HepG2 (cell line): ENCODE data around the gene ADGRF1. TPM values are rescaled to one million over a fixed set of nuclear protein-coding genes. Genes with fewer than 3 reads are reported as not detected.

Experiments used
- ATAC-seq: fragments of 200-7000 bp; cut with Tn5 transposase; 3 replicates; pipeline ENCODE4 v1.9.1; 2020; ENCODE audit warnings: mild to moderate bottlenecking, moderate library complexity
- BruUV-seq: library from RNA; stranded (reverse); fragments of 400-500 nt; replicated peaks from 2 replicates; lab custom pipeline; 2021; lab: Mats Ljungman, UMichigan
- CTCF ChIA-PET: fragments of 300-600 bp; formaldehyde crosslinking; extraction: SDS; loops from one replicate; lab custom pipeline; 2021; ENCODE audit warnings: low total read pairs, inconsistent platforms, low intra/inter-chr PET ratio; lab: Yijun Ruan, JAX
- POLR2A ChIA-PET: fragments of 350-600 bp; sonication (Branson Sonifier 250); formaldehyde crosslinking; loops from one replicate; lab custom pipeline; 2020; ENCODE audit warnings: antibody characterized with exemption, inconsistent platforms; lab: Yijun Ruan, JAX
- DNase-seq: peaks from one replicate; pipeline ENCODE4 v3.0.0-alpha.2; 2015; ENCODE audit warnings: low spot score
- FAIRE-seq: peaks from 3 replicates; lab custom pipeline; 2011; peaks lifted over from hg19 to GRCh38; lab: Jason Lieb, UNC
- H2AFZ ChIP-seq: one replicate; pipeline ENCODE4 v1.6.1; 2011; ENCODE audit warnings: low read length, inconsistent platforms
- H3K27ac ChIP-seq: fragments of 300-600 bp; 3 replicates; pipeline ENCODE4 v1.8.0; 2011; ENCODE audit warnings: mixed run types, mild to moderate bottlenecking, mixed read lengths, low read length, inconsistent platforms; ENCODE audit not compliant: insufficient read depth; ENCODE audit errors: extremely low read length
- H3K27me3 ChIP-seq, 2 experiments: fragments of 200-600 bp in 1 of 2; 2 replicates in 1 of 2; 3 replicates in 1 of 2; pipeline versions ENCODE4 v1.6.0 to v1.8.0; 2011; ENCODE audit warnings: low read length in 2 of 2, mild to moderate bottlenecking in 2 of 2, moderate library complexity in 2 of 2, inconsistent platforms in 1 of 2; ENCODE audit not compliant: insufficient read depth in 2 of 2, control insufficient read depth in 1 of 2
- H3K36me3 ChIP-seq, 2 experiments: fragments of 200-600 bp in 1 of 2; replicated peaks in 1 of 2; 2 replicates in 1 of 2; 3 replicates in 1 of 2; pipeline versions ENCODE4 v1.5.1 to v1.8.0; 2011; ENCODE audit warnings: low read length in 2 of 2, inconsistent platforms in 1 of 2; ENCODE audit not compliant: insufficient read depth in 2 of 2, control insufficient read depth in 1 of 2
- H3K4me1 ChIP-seq: 2 replicates; pipeline ENCODE4 v1.5.1; 2012; ENCODE audit warnings: low read length, inconsistent platforms; ENCODE audit not compliant: insufficient read depth
- H3K4me2 ChIP-seq: 2 replicates; pipeline ENCODE4 v1.6.0; 2011; ENCODE audit warnings: low read depth, low read length, inconsistent platforms
- H3K4me3 ChIP-seq, 3 experiments: fragments of 200-600 bp in 1 of 3; sonication (generic), shearing (Covaris generic) in 1 of 3; replicated peaks in 1 of 3; 2 replicates each; pipeline ENCODE4 v1.5.1; 2011 to 2016; ENCODE audit warnings: low read length in 3 of 3, inconsistent platforms in 2 of 3, low read depth in 2 of 3, mild to moderate bottlenecking in 2 of 3, control low read depth in 1 of 3, mixed read lengths in 1 of 3; ENCODE audit not compliant: insufficient read depth in 1 of 3
- H3K79me2 ChIP-seq: one replicate; pipeline ENCODE4 v1.6.1; 2011; ENCODE audit warnings: low read length, inconsistent platforms; ENCODE audit not compliant: insufficient read depth
- H3K9ac ChIP-seq: 2 replicates; pipeline ENCODE4 v1.6.0; 2011; ENCODE audit warnings: mild to moderate bottlenecking, low read depth, low read length, inconsistent platforms; ENCODE audit not compliant: insufficient read depth
- H3K9me3 ChIP-seq: 2 replicates; pipeline ENCODE4 v1.5.1; 2012; ENCODE audit warnings: mild to moderate bottlenecking, low read length
- H4K20me1 ChIP-seq: 2 replicates; pipeline ENCODE4 v1.6.0; 2011; ENCODE audit warnings: inconsistent platforms, mild to moderate bottlenecking, low read length, moderate library complexity; ENCODE audit not compliant: insufficient read depth
- NFE2L2 ChIP-seq: fragments of 150-350 bp; IDR thresholded peaks from 2 replicates; pipeline ENCODE4 v1.6.1; 2014; ENCODE audit warnings: low read length
- ONECUT2 ChIP-seq: sonication (generic); formaldehyde crosslinking; IDR thresholded peaks from 2 replicates; pipeline ENCODE4 v1.4.0; 2020; ENCODE audit warnings: missing genetic modification reagents
- RAD21 ChIP-seq: fragments of 450-650 bp; formaldehyde crosslinking; IDR thresholded peaks from 2 replicates; pipeline ENCODE4 v1.5.0; 2020; ENCODE audit warnings: mild to moderate bottlenecking
- SMARCE1 ChIP-seq: fragments of 450-650 bp; IDR thresholded peaks from 2 replicates; pipeline ENCODE4 v1.6.1; 2017; ENCODE audit warnings: borderline replicate concordance
- SP140L ChIP-seq: sonication (generic); formaldehyde crosslinking; IDR thresholded peaks from 2 replicates; pipeline ENCODE4 v1.4.0; 2020; ENCODE audit warnings: missing genetic modification reagents, borderline replicate concordance
- ZNF251 ChIP-seq: sonication (generic); formaldehyde crosslinking; IDR thresholded peaks from 2 replicates; pipeline ENCODE4 v1.9.0; 2021; ENCODE audit warnings: mild to moderate bottlenecking, missing genetic modification reagents
- ZNF263 ChIP-seq: sonication (generic); formaldehyde crosslinking; IDR thresholded peaks from 2 replicates; pipeline ENCODE4 v1.4.0; 2020; ENCODE audit warnings: missing genetic modification reagents
- ZNF333 ChIP-seq: sonication (generic); formaldehyde crosslinking; IDR thresholded peaks from 2 replicates; pipeline ENCODE4 v1.4.0; 2020; ENCODE audit warnings: mild to moderate bottlenecking, missing genetic modification reagents, borderline replicate concordance
- ZNF446 ChIP-seq: sonication (generic); formaldehyde crosslinking; IDR thresholded peaks from 2 replicates; pipeline ENCODE4 v1.5.0; 2020; ENCODE audit warnings: mild to moderate bottlenecking, missing genetic modification reagents
- ZNF550 ChIP-seq: sonication (generic); formaldehyde crosslinking; IDR thresholded peaks from 2 replicates; pipeline ENCODE4 v1.4.0; 2020; ENCODE audit warnings: mild to moderate bottlenecking, missing genetic modification reagents, borderline replicate concordance
- ZNF572 ChIP-seq: sonication (generic); formaldehyde crosslinking; IDR thresholded peaks from 2 replicates; pipeline ENCODE4 v1.5.1; 2020; ENCODE audit warnings: mild to moderate bottlenecking, missing genetic modification reagents
- ZNF598 ChIP-seq: sonication (generic); formaldehyde crosslinking; IDR thresholded peaks from 2 replicates; pipeline ENCODE4 v1.5.1; 2020; ENCODE audit warnings: mild to moderate bottlenecking, missing genetic modification reagents, borderline replicate concordance
- ZNF670 ChIP-seq: sonication (generic); formaldehyde crosslinking; IDR thresholded peaks from 2 replicates; pipeline ENCODE4 v1.8.0; 2022; ENCODE audit warnings: mild to moderate bottlenecking, missing genetic modification reagents, borderline replicate concordance
- ZNF746 ChIP-seq: sonication (generic); formaldehyde crosslinking; IDR thresholded peaks from 2 replicates; pipeline ENCODE4 v1.8.0; 2022; ENCODE audit warnings: mild to moderate bottlenecking, missing genetic modification reagents
- ZNF879 ChIP-seq: sonication (generic); formaldehyde crosslinking; IDR thresholded peaks from 2 replicates; pipeline ENCODE4 v1.8.1; 2023; ENCODE audit warnings: missing genetic modification reagents
- WGBS: methylation state at CpG from one replicate; pipeline ENCODE4 v1.1.6; 2017; ENCODE audit warnings: low lambda C conversion rate; 5-methylcytosine and 5-hydroxymethylcytosine counted together
- in situ Hi-C: cut with HindIII; loops from 2 replicates; pipeline ENCODE4 v1.10.0; 2017; ENCODE audit warnings: low pct_unique_long_range_greater_than_20kb; ENCODE audit not compliant: extremely low pct_ligation_motif_present
- intact Hi-C: fragments of 100-400 bp; cut with micrococcal nuclease; formaldehyde crosslinking; loops from one replicate; pipeline ENCODE4 v1.10.0; 2022; ENCODE audit not compliant: unreplicated experiment
- polyA plus RNA-seq, 8 experiments: library from polyadenylated mRNA; depleted of rRNA in 3 of 8; stranded (reverse) in 7 of 8; unstranded in 1 of 8; fragments of >200 nt; fragmentation: Illumina TruSeq in 4 of 8; extraction: Trizol in 4 of 8; gene quantifications; 2 replicates each; pipeline versions ENCODE4 v1.2.1 to v1.2.3, GENCODE V29; 2011 to 2016; ENCODE audit warnings: low read depth in 4 of 8, missing spikeins in 1 of 8, mixed read lengths in 1 of 8; ENCODE audit not compliant: insufficient read depth in 1 of 8
- total RNA-seq, 5 experiments: library from RNA; depleted of rRNA; stranded (reverse); fragments of >200 nt; fragmentation: Illumina TruSeq; extraction: Trizol; gene quantifications; 2 replicates each; pipeline ENCODE4 v1.2.3, GENCODE V29; 2016; ENCODE audit warnings: low read depth in 1 of 5
- TF ChIP-seq, protein P1 (sequence below): sonication (generic); formaldehyde crosslinking; conservative IDR thresholded peaks from 2 replicates; pipeline ENCODE4 v1.8.0; 2022; ENCODE audit warnings: missing genetic modification reagents
- TF ChIP-seq, protein P2 (sequence below): sonication (generic); formaldehyde crosslinking; IDR thresholded peaks from 2 replicates; pipeline ENCODE4 v1.4.0; 2020; ENCODE audit warnings: low read depth, mild to moderate bottlenecking, missing genetic modification reagents
- TF ChIP-seq, protein P3 (sequence below): sonication (generic); formaldehyde crosslinking; IDR thresholded peaks from 2 replicates; pipeline ENCODE4 v1.4.0; 2020; ENCODE audit warnings: missing genetic modification reagents, borderline replicate concordance

ADGRF1 gene
- total and polyA plus RNA-seq, 2 of the 13 experiments (the other 11 are each of a cell fraction or from before 2014, with no cell fraction given): not detected

DNA sequence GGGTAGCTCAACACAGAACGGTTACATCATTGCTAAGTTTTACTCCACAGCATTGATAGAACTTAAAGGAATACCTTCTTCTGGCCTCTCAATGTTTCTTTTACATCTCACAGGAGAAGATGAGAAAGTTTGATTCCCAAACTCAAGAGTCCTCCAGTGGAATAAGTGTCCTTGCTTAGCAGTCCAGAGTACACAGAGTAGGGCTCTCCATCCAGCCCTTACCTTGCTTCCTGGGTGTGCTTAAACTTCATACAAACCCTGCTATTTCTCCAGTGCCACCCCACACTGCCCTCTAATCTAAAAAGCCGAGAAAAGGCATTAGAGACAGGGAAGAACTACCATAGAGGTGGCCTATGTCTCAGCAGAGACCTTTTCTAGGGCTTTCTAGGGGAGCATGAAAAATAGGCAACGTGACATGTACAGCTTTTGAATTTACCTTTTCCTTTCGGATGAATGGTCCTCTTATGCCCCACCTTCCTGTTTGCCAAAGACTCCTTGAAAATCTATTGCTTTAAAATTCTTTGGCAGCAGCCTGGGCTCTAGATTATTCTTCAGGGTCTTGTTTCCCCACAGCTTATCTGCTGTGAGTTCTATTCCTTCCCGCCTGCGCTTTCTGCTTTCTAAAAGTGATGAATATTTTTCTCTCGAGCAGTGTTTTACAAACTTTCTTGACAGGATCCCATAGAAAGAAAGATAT lies 12.1 kb downstream of the ADGRF1 start (continued):
- no peak for TF ChIP-seq SP140L (CRISPR knock-in tag)
- TF ChIP-seq, protein P1, sequence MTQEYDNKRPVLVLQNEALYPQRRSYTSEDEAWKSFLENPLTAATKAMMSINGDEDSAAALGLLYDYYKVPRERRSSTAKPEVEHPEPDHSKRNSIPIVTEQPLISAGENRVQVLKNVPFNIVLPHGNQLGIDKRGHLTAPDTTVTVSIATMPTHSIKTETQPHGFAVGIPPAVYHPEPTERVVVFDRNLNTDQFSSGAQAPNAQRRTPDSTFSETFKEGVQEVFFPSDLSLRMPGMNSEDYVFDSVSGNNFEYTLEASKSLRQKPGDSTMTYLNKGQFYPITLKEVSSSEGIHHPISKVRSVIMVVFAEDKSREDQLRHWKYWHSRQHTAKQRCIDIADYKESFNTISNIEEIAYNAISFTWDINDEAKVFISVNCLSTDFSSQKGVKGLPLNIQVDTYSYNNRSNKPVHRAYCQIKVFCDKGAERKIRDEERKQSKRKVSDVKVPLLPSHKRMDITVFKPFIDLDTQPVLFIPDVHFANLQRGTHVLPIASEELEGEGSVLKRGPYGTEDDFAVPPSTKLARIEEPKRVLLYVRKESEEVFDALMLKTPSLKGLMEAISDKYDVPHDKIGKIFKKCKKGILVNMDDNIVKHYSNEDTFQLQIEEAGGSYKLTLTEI: no peak
- TF ChIP-seq, protein P2, sequence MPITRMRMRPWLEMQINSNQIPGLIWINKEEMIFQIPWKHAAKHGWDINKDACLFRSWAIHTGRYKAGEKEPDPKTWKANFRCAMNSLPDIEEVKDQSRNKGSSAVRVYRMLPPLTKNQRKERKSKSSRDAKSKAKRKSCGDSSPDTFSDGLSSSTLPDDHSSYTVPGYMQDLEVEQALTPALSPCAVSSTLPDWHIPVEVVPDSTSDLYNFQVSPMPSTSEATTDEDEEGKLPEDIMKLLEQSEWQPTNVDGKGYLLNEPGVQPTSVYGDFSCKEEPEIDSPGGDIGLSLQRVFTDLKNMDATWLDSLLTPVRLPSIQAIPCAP (CRISPR knock-in tag): no peak

DNA sequence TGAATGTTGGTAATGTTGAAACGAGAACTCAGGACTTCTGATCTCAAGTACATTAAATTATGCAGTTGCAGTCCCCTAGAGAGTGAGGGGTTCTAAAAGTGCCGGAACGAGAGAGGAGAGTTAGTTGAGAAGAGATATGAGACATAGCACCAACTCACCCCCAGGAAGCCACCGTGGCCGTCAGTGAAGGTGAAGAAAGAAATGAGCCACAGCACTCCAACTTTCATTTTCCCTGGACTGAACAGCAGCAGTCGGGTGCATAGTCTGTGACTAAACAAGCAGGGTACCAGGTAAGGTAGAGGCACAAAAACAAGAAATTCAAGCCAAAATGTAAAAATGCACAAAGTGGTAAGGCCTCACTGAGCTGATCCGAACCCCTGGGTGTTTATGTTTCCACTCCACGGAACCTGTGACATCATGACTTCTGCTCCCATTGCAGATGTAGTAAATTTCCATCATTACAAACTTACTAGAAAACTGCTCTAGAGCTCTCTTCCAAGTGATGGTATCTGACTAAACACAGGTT lies 13.2 kb downstream of the ADGRF1 start:
- H3K4me3 ChIP-seq: no peak overlapping the region
- no peaks in the 10 kb centered on the region for H3K9me3 ChIP-seq
- H3K9ac ChIP-seq: no peak overlapping the region; the same call in 1 of the 2 replicates
- in situ Hi-C loops: no loop called here
- H4K20me1 ChIP-seq: no peaks in the 10 kb centered on the region
- 0 out of 2 replicates have a peak, but pooled peaks cover 5% of the 10 kb centered on the region for H3K4me1 ChIP-seq
- no peak overlapping the region for H3K27ac ChIP-seq
- intact Hi-C loops: no loop called here
- no peak for DNase-seq
- peak overlapping the region; percentile 43; the same call in 1 of the 2 replicates for H3K4me2 ChIP-seq
- H2AFZ ChIP-seq: no peak overlapping the region
- BruUV-seq: no TSS peak
- H3K79me2 ChIP-seq: no peaks in the 10 kb centered on the region
- no peaks in the 10 kb centered on the region for H3K36me3 ChIP-seq
- POLR2A ChIA-PET: no interaction called here
- ATAC-seq: no peak
- 30% methylated on average over 8 of the region's 8 CpGs for WGBS
- H3K27me3 ChIP-seq: peaks cover 8 to 88% of the 10 kb centered on the region in 2 experiments; a peak in 4 of 5 replicates
- FAIRE-seq: no peak
- CTCF ChIA-PET: no interaction called here
- TF ChIP-seq ZNF446 (no peak), RAD21 (CRISPR knock-in tag) (no peak), ZNF879 (CRISPR knock-in tag) (no peak), ONECUT2 (CRISPR knock-in tag) (no peak), ZNF598 (CRISPR knock-in tag) (no peak), ZNF746 (CRISPR knock-in tag) (no peak), ZNF263 (CRISPR knock-in tag) (no peak), ZNF550 (no peak), ZNF670 (no peak), ZNF251 (CRISPR knock-in tag) (no peak), ZNF333 (CRISPR knock-in tag) (no peak), NFE2L2 (no peak), ZNF572 (CRISPR knock-in tag) (no peak), SMARCE1 (no peak)
- TF ChIP-seq, protein P3, sequence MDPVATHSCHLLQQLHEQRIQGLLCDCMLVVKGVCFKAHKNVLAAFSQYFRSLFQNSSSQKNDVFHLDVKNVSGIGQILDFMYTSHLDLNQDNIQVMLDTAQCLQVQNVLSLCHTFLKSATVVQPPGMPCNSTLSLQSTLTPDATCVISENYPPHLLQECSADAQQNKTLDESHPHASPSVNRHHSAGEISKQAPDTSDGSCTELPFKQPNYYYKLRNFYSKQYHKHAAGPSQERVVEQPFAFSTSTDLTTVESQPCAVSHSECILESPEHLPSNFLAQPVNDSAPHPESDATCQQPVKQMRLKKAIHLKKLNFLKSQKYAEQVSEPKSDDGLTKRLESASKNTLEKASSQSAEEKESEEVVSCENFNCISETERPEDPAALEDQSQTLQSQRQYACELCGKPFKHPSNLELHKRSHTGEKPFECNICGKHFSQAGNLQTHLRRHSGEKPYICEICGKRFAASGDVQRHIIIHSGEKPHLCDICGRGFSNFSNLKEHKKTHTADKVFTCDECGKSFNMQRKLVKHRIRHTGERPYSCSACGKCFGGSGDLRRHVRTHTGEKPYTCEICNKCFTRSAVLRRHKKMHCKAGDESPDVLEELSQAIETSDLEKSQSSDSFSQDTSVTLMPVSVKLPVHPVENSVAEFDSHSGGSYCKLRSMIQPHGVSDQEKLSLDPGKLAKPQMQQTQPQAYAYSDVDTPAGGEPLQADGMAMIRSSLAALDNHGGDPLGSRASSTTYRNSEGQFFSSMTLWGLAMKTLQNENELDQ: no peak
